Endometrial microvascular endothelial cells (primary cell): Measurements from ENCODE around the gene EXOC6B. TPM values are rescaled to one million over a fixed set of nuclear protein-coding genes. Genes with fewer than 3 reads are reported as not detected.
"Not testable (repeated sequence)": the region's sequence is repeated elsewhere in the genome, so short reads cannot be mapped to it uniquely, and the experiment has no call there.

Source experiments
- in situ Hi-C: cut with HindIII; loops from 2 replicates; pipeline ENCODE4 v1.10.0; 2017; ENCODE audit warnings: low sequenced_read_pairs, low pct_unique_long_range_greater_than_20kb; ENCODE audit errors: inconsistent ontology term
- total RNA-seq: library from RNA; depleted of rRNA; stranded (reverse); fragments of >200 nt; gene quantifications from one replicate; pipeline ENCODE4 v1.2.3, GENCODE V29; 2015; ENCODE audit errors: inconsistent ontology term

The EXOC6B gene
- total RNA-seq, 1 donor from 2014 or later: 32.3 TPM

DNA sequence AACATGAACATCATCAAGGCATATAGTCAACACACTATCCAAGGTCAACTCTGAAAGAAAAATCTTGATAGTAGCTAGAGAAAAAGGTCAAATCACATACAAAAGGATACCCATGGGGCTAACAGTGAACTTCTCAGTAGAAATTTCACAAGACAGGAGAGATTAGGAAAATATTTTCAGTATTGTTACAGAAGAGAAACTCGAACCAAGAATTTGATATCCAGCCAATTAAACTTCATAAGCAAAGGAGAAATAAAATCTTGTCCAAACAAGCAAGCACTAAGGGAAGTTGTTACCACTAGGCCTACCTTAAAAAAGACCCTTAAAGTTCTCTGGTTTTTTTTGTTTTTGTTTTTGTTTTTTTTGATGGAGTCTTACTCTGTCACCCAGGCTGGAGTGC lies 242.5 kb downstream of the EXOC6B start:
- in situ Hi-C loops: no loop called here

DNA sequence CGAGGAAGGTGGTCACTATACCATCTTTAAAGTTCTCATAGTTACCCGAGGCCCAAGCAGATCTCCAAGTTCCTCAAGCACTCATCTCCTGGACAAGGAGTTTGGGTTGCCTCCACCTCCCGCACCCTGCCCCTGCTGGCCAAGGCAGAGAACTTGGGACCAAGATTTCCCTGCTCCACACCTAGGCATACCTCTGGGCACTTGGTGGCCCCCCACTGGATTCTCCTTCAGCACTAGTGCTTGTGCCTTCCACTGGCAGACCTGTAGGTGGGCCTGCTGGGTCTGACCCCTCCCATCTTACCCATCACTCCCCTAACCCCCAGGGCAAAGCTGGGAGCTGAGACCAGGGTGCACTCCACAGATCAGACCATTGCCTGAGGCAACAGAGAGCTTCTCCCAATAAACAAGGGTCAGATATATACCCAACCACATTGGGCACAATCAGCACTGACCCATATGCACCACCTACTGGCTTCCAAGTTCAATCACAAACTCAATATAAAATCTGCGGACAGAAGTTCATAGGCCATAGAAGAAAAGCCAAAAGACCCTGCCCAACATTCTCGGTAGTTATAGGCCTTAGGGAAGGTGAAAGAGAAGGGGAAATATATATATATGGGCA lies 244.2 kb downstream of the EXOC6B start:
- in situ Hi-C loops: no loop called here

DNA sequence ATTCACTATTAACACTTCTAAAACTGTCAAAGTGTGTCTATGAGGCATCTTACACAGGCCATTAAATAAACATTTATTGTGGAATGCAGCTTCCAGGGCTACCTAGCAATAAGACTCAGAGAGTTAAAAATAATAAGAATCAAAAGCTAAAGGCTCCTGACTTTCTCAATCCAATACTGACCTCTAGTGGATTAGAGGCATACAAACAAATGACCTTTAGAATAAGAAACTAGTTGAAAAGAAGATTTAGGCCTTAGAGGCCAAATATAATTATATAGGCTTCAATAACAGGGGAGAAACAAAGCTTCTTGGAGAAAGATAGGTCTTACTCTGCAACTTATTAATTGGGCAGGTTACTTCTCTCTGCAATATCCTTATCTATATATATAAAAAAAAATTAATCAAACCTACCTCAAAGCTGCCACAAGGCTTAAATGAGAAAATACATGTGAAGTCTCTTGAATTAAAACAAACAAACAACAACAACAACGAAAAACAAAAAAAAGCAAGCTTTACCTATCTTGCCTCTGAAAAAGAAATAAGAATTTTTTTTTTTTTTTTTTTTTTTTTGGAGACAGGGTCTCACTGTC lies 246.1 kb downstream of the EXOC6B start:
- in situ Hi-C loops: no loop called here

DNA sequence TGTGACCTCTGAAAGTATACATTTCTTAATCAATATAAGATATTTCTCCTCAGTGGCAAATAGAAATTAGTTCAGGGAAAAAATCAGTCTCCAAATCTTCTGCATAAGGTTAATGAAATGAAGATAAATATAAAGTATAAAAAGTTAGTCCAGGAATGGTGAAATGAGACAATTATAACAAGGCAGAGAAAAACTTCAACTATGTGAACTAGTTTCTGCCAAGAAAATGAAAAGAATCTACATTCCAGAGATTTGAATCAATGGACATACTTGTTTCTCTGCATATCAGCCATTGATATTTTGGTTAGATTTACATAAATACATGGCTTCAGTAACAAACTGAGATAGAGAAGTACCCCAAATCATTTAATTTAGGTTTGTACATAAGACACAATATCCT lies 249.0 kb downstream of the EXOC6B start:
- in situ Hi-C loops: no loop called here

DNA sequence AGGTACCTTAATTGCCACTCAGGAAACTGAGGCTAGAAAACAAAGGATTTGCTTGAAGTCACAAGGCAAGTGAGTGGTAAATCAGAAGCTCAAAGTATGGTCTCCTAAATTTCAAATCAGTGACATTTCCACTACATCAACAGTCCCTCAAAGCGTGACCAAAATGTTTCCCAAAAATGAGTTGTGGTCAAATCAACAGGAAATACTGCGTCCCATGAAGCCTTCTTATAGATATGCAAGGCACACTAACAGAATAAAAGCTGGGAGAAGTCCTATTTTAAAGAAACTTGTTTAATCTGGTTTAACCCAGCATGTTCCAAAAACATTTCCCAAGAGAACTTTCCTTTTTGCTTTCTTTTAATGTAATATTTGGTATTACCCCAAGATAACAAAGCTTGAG lies 249.4 kb downstream of the EXOC6B start:
- in situ Hi-C loops: no loop called here

DNA sequence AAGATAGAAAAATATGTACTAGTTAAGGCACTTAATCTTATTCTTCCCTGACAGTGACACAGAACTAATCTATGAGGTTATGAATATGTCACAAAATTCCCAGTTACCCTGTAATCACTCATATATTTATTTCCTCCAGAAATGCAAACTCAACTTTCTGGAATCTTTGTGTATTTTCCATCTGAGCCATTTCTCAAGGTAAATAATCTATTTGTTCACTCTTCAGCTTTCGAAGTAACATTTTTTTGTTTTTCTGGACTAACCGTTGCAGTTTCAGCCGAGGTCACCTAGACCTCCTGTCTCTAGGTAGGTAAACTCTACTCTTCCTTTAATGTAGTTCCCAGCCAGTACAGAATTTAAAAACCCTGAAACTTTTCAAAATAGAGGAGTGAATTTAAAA lies 250.9 kb downstream of the EXOC6B start:
- in situ Hi-C loops: no loop called here

DNA sequence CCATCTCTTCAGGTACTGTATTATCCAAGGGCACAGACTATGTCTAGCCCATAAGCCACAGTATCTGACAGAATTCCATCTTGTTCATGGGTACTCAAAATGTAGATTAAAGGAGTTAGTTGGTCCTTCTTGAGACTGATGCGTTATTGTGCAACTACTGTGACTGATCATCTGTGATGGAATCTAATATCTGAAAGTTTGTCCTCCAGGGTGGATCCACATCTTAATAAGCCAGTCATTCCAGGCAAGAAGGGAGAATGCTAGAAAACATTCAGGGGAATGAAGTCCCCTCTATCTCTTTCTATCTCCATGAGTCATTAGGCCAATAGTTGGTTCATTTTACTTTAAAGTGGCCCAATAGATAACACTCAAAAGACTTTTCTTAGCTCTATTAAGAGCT lies 252.6 kb downstream of the EXOC6B start:
- in situ Hi-C loops: no loop called here

DNA sequence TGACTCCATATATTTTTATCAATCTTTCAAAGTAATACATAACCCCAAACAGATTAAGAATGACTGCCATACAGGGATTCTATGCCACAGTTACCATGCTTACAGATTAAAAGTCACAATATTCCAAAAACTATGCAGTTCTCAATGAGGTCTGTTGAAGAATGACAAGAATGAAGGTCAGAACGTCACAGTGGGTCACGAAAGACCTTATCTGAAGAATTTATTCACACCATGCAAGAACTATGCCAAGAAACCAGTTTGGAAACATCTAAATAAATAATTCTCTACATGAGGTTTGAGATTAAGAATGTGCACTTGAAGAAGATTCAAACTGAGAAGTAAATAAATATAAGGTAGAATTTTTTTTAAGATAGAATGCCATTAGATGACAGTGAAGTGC lies 253.3 kb downstream of the EXOC6B start:
- in situ Hi-C loops: no loop called here

DNA sequence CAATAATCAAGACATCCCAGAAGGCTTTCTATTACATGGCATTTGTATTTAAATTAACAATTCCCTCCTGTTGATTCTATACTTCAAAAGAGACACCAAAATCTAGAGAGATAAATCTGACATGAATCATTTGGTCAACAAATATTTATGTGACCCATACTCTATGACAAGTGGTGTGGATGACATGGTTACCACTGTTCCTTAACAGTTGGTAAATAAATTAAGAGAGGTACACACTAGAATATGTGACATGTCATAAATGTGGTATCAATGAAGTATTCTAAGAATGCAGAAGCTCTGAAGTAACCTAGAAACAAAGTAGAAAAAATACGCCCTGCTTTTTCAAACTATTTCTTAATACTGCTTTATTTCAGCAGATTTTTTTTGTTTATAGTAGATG lies 255.4 kb downstream of the EXOC6B start:
- in situ Hi-C loops: no loop called here

DNA sequence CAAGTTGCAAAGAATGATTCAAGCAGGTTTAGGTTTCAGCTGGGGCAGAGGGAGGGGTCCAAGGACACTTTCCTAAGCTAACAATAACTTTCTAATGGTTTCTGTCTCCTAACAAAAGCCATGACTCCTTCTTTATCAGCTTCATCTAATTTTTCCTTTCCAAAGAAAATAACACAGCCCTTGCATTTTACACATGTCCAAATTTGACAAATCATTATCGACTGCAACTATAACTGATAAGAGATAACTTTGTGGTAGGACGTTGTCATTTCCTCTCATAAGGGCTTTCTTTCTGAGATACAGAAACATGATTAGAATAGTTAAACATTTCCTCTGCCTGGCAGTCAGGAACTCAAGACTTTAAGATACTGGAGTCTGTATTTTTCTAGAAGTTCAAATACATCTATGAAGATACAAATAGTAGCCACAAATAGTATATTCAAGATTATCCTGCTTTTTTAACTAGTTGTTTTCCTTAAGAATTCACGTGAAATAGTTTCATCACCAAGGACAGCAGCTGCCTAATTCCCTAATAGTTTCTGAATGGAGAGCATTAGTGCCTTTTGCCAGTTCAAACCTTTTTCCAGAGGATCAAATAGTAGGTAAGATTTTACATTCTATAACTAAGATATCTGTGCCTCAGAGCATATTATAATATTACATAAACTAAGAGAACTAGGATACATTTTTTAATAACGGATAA lies 263.2 kb downstream of the EXOC6B start:
- in situ Hi-C loops: no loop called here

DNA sequence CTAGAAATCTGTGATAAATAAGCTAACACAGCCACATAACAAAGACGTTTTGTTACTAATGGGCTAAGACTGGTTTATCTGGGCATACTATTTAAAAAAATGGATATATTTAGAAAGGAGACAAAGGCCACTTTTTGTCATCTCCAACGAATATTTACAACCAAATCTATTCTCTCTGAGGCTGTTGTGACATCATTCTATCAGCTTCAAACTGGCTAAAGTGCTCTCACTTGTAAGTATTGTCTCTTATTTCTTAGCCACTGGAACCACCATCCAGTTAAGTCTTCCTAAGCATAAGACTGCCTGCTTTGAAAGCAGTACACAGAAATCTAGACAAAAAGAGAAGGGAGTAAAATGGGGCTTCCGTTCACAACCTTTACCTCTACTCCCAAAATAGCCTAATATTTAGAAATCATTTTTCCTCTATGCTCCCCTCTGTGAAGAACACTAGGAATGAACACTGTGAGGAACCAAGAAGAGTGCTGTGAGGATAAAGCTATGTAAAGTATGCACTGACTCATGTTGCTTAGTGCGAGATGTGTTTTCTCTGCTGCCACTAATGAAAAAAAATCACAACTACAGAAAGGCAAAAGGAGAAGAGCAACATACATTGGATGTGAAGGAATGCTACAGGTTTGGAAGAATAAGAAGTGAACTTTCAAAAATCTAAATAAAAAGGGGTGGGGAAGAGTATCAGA lies 264.1 kb downstream of the EXOC6B start:
- in situ Hi-C loops: no loop called here

DNA sequence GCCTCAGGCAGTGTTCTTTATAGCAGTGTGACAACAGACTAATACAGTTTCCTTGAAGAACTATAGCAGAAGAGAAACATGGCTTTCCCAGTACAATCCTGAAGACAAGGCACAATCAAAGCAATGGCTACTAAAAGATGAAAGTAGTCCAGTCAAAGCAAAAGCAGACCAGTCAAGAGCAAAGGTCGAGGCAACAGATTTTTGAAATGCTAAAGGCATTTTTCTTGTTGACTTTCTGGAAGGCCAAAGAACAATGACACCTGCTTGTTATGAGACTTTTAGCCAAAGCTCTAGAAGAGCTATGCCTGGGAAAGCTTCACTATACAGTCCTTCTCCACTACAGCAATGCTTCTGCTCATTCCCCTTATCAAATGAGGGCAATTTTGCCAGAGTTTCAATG lies 269.9 kb downstream of the EXOC6B start:
- in situ Hi-C loops: no loop called here

DNA sequence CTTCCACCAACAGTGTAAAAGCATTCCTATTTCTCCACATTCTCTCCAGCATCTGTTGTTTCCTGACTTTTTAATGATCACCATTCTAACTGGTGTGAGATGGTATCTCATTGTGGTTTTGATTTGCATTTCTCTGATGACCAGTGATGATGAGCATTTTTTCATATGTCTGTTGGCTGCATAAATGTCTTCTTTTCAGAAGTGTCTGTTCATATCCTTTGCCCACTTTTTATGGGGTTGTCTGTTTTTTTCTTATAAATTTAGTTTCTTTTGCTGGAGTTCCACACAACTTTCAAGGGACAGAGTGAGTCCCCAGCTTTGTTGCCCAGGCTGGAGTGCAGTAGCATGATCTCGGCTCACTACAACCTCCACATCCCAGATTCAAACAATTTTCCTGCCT lies 270.5 kb downstream of the EXOC6B start:
- in situ Hi-C loops: not testable (repeated sequence)

DNA sequence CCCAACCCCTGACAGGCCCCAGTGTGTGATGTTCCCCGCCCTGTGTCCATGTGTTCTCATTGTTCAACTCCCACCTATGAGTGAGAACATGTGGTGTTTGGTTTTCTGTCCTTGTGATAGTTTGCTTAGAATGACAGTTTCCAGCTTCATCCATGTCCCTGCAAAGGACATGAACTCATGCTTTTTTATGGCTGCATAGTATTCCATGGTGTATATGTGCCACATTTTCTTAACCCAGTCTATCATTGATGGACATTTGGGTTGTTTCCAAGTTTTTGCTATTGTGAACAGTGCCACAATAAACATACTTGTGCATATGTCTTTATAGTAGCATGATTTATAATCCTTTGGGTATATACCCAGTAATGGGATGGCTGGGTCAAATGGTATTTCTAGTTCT lies 270.9 kb downstream of the EXOC6B start:
- in situ Hi-C loops: not testable (repeated sequence)

DNA sequence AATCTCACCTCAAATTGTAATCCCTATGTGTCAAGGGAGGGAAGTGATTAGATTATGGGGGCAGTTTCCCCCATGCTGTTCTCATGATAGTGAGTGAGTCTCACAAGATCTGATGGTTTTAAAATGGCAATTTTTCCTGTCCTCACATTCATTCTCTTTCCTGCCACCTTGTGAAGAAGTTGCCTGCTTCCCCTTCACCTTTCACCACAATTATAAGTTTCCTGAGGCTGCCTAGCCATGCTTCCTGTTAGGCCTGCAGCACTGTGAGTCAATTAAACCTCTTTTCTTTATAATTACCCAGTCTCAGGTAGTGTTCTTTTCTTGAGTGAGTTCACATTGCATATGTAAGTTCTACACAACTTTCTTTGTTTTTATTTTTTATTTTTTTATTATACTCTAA lies 271.5 kb downstream of the EXOC6B start:
- in situ Hi-C loops: no loop called here

DNA sequence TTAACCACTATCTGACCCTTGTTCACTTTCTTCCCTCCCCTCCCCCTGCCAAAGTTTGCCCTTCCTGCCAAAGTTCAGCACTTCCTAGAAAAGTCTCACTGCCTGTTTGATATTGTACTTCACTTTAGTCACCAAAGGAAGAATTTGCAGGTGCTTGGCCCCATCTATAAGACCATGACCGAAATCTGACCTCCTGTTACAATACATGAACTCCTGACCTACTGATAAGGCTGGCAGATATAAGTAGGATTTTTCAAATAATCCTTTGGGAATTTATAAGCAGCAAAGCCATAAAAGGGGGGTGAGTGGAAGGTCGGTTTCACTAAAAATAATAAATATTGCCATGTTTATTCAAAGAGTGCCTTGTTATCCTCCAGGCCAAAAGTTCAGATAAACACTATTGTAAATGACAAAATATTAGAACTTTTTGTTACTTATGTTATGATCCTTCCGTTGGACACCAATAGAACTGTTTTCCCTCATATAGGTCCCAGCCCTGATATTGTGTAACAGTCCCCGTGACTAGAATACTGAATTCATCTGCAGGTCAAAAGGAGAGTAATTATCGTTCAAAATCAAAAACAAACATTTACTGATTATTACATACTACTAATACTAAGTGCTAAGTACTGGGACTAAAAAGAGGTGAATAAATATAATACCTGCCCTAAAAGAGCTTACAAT lies 277.6 kb downstream of the EXOC6B start:
- in situ Hi-C loops: no loop called here

DNA sequence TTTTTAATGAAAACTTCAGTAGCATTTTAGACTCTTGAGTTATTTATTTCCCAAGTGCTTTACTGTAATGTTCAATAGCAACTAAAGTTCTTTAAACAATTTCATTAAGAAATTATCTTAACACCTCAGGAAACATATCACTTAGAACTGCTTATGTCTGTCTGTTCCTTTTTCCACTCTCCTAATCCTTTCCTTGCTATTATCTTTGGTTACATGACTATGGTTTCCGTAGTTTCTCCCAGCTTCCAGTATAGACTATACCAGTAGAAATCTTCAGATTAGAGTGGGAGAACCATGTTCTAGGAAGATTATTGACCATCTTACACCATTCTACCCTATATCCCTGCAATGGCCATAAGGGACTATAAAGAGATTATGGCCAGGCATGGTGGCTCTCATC lies 280.0 kb downstream of the EXOC6B start:
- in situ Hi-C loops: no loop called here

DNA sequence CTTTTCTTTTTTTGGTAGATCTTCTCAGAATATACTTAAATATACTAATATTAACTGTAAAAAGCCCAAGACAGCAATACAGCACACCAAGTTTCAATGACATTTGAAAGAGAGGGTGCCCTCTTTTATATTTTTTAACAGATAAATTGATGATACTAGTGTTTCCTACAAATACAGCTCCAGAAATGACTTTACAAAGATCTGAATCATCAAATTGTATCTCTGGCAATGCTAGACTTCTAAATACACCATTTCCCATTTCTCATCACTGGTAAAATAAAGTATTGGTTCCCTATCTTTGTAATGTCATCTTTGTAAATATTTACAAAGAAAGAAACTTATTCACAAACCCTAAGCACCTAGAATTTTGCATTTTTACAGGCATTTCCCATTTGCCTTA lies 281.3 kb downstream of the EXOC6B start:
- in situ Hi-C loops: no loop called here

DNA sequence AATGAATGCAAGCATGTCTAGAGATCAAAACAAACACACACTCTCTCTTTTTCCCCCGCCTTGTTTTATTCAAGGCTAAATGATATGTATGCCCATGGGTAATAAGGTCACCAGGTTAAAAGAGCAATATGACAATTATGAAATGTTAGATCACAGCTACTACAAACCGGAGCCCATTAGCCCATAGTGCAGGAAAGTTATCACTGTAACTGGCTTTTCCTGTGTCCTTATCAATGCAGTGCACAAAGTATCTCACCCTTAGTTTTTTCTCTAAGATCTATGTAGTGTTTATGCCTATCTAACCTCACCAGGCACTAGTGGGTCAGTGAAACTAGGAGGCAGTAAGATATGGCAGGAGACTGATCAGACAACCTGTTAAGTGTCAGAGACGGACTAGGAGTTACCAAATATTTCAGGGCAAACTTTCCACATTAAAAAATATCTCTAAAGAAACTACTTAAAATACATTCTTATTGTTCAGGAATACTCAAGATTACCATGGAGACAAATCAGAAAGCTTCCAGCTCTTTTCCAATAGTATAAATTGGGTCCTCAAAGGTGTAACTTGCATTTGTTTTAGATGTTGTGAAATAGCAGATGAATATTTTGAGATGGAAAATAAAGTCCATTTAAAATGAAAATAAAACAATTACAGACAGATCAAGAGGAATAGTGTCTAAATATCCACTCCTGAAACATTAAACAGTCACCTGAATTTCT lies 282.2 kb downstream of the EXOC6B start:
- in situ Hi-C loops: no loop called here
